ENCODE data around the gene YPEL2. TPM values are rescaled to one million over a fixed set of nuclear protein-coding genes. Genes with fewer than 3 reads are reported as not detected.

The YPEL2 gene
- total RNA-seq, 1 donor from 2014 or later = 8.7 TPM

DNA sequence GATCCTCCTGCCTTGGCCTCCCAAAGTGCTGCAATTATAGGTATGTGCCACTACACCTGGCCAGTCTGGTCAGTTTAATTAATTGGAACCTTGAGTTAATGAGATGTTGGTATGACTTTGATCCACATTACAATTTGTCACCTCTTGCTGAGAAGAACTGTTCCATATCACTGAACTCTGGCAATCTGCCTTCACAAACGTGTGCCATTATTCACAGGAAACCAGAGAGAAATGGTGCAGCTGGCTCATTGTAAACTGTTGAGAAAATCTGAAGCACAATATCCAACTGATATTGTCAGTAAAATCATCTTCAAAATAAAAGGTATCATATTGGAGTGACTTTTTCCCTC lies 39.3 kb upstream of the YPEL2 start:
- no peak for TF ChIP-seq CTCF (IDR thresholded peaks at IDR 0.05; ENCODE audit: unreplicated experiment)
- no peaks in the 10 kb centered on the region for H3K36me3 Mint-ChIP-seq
- H3K27ac Mint-ChIP-seq = no peak overlapping the region
- H3K27me3 Mint-ChIP-seq (ENCODE audit: low read depth) = no peaks in the 10 kb centered on the region
- no peak overlapping the region for H3K4me3 Mint-ChIP-seq
- DNase-seq (ENCODE audit: low spot score in 2 of 2, unreplicated experiment in 2 of 2) = no peak
- H3K4me1 Mint-ChIP-seq = peaks cover 12% of the 10 kb centered on the region
- H3K9me3 Mint-ChIP-seq = no peaks in the 10 kb centered on the region

GRCh38 chr17:59296190-59296589 lies 35.3 kb upstream of the YPEL2 start:
- Mint-ChIP-seq H3K36me3 (no peaks in the 10 kb centered on the region), H3K9me3 (no peaks in the 10 kb centered on the region), H3K27ac (no peak overlapping the region), H3K4me1 (peaks cover 5% of the 10 kb centered on the region), H3K27me3 (ENCODE audit: low read depth) (no peaks in the 10 kb centered on the region), H3K4me3 (no peak overlapping the region)
- DNase-seq (ENCODE audit: low spot score in 2 of 2, unreplicated experiment in 2 of 2) = no peak
- no peak for TF ChIP-seq CTCF (IDR thresholded peaks at IDR 0.05; ENCODE audit: unreplicated experiment)

DNA sequence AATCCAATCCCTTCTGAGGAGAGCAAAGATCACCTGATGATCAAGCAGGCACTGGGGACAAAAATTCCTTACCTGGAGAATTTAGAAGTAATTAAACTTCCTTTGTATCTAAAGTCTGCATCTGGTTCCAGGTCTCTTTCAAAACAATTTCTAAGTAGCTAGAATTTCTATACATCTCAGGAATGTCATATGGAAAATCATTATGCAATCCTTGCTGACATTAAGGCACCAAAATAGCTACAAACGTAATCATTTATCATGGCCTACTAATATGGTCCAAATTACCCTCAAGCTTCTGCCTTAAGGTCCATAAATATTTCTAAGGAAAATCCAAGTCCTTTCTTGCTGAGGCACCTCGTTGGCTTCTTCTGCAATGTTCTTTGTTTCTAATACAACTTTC lies 32.9 kb upstream of the YPEL2 start:
- peaks cover 6% of the 10 kb centered on the region for H3K27me3 Mint-ChIP-seq (ENCODE audit: low read depth)
- no peak overlapping the region for H3K27ac Mint-ChIP-seq
- no peaks in the 10 kb centered on the region for H3K36me3 Mint-ChIP-seq
- no peak for DNase-seq (ENCODE audit: low spot score in 2 of 2, unreplicated experiment in 2 of 2)
- H3K4me3 Mint-ChIP-seq = no peak overlapping the region
- peaks cover 5% of the 10 kb centered on the region for H3K4me1 Mint-ChIP-seq
- TF ChIP-seq CTCF (IDR thresholded peaks at IDR 0.05; ENCODE audit: unreplicated experiment) = no peak
- H3K9me3 Mint-ChIP-seq = no peaks in the 10 kb centered on the region

GRCh38 chr17:59299400-59300092 lies 31.9 kb upstream of the YPEL2 start:
- no peaks in the 10 kb centered on the region for H3K9me3 Mint-ChIP-seq
- peaks cover 6% of the 10 kb centered on the region for H3K27me3 Mint-ChIP-seq (ENCODE audit: low read depth)
- TF ChIP-seq CTCF (IDR thresholded peaks at IDR 0.05; ENCODE audit: unreplicated experiment) = no peak
- no peak for DNase-seq (ENCODE audit: low spot score in 2 of 2, unreplicated experiment in 2 of 2)
- no peak overlapping the region for H3K27ac Mint-ChIP-seq
- peaks cover 5% of the 10 kb centered on the region for H3K4me1 Mint-ChIP-seq
- no peaks in the 10 kb centered on the region for H3K36me3 Mint-ChIP-seq
- no peak overlapping the region for H3K4me3 Mint-ChIP-seq

DNA sequence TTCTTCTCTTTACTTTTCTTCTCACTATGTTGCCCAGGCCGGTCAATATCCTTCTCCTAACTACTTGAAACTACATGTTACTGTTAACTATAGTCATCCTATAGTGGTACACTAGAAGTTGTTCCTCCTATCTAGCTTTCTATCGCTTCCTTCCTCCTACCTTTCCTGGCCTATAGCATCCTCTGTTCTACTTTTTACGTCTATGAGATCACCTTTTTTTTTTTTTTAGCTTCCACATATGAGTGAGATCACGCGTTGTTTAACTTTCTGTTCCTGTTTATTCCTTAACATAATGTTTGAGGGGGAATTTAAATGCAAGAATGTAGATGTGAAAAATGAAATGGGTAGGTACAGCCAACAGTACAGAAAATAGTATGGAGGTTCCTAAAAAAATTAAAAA lies 30.5 kb upstream of the YPEL2 start:
- H3K4me1 Mint-ChIP-seq = peaks cover 5% of the 10 kb centered on the region
- H3K4me3 Mint-ChIP-seq = no peak overlapping the region
- H3K36me3 Mint-ChIP-seq = no peaks in the 10 kb centered on the region
- no peak for DNase-seq (ENCODE audit: low spot score in 2 of 2, unreplicated experiment in 2 of 2)
- H3K27me3 Mint-ChIP-seq (ENCODE audit: low read depth) = peaks cover 8% of the 10 kb centered on the region
- no peak for TF ChIP-seq CTCF (IDR thresholded peaks at IDR 0.05; ENCODE audit: unreplicated experiment)
- no peak overlapping the region for H3K27ac Mint-ChIP-seq
- no peaks in the 10 kb centered on the region for H3K9me3 Mint-ChIP-seq

- no peak overlapping the region for H3K4me3 Mint-ChIP-seq
- no peaks in the 10 kb centered on the region for H3K9me3 Mint-ChIP-seq
- no peak for DNase-seq (ENCODE audit: low spot score in 2 of 2, unreplicated experiment in 2 of 2)
- no peaks in the 10 kb centered on the region for H3K4me1 Mint-ChIP-seq
- H3K27me3 Mint-ChIP-seq (ENCODE audit: low read depth) = peaks cover 8% of the 10 kb centered on the region
- TF ChIP-seq CTCF (IDR thresholded peaks at IDR 0.05; ENCODE audit: unreplicated experiment) = no peak
- no peaks in the 10 kb centered on the region for H3K36me3 Mint-ChIP-seq
- no peak overlapping the region for H3K27ac Mint-ChIP-seq
Measured at GRCh38 chr17:59304811-59305210, 26.6 kb upstream of the YPEL2 start.

Data from mesothelial cell of epicardium (in vitro differentiated cells).